RPMI8226 (cell line): Measurements from ENCODE around the gene RUFY4.
"Not testable (repeated sequence)": the region's sequence is repeated elsewhere in the genome, so short reads cannot be mapped to it uniquely, and the experiment has no call there.

Source experiments
- DNase-seq: peaks from one replicate; pipeline ENCODE4 v3.0.0-alpha.2; 2015

Gene RUFY4

DNA sequence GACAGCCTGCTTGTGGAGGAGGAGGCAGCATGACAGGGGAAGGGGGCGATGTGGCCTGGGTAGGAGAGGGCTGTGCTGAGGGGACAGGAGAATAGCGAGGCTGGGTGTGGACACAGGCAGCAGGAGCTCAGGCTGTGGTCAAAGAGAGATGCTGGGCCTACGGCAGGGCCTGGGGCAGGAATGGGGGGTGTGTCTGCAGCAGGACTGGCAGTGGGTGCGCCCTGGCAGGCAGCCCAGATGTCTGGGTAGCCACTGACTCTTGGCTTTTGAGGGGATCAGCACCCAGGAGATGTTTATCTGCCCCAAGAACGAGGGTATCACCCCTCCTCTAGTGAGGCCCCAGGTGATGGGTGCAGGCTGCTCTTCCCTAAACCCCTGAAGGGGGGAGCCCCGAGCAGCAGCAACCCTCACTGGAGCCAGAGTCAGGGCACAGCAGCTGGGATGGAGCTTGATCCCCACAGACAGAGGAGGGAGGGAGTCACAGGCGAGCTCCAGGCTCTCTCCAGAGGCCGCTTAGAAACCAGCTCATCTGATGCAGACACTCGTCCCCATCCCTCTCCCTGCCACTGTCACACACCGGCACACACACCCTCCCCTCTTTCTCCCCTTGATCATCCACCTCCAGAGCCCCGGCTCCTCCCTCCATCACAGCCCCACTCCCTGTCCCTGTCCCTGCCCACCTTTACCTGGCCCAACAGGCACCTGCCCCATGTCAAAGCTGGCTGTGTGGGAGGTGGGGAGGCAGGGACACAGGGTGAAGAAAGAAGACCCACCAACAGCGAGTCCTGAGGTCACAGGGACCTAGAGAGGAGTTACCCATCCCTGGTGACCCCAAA lies 36.5 kb upstream of the RUFY4 start:
- peak; percentile 28 for DNase-seq

GRCh38 chr2:218033208-218033589 lies 35.9 kb upstream of the RUFY4 start:
- DNase-seq, result no peak

- DNase-seq, result no peak
Measured at GRCh38 chr2:218033590-218034496, 35.2 kb upstream of the RUFY4 start.

GRCh38 chr2:218034497-218035213 lies 34.4 kb upstream of the RUFY4 start:
- DNase-seq, result peak; percentile 78

GRCh38 chr2:218035463-218036100 lies 33.5 kb upstream of the RUFY4 start:
- DNase-seq, result no peak

GRCh38 chr2:218036371-218036770 lies 32.7 kb upstream of the RUFY4 start:
- no peak for DNase-seq

DNA sequence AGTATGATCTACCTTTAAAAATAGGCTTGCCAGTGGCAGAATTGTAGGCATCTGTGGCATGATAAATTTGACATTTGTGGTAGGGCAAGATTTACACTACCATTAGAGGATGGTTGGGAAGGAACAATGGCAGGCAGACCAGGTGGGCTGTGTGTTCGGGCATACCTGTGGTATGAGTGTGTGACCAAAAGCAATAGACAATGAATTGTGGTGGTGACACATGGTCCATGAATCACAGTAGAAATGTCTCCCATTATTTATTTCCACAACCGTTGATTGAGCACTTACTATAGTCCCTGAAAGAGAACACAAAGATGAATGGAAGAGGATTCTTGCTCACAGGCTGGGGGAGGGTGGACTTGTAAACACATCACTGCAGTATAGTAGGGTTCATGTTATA lies 29.9 kb upstream of the RUFY4 start:
- peak; percentile 19 for DNase-seq

- DNase-seq, result no peak
Measured at GRCh38 chr2:218040883-218041282, 28.2 kb upstream of the RUFY4 start.

GRCh38 chr2:218041302-218042168 lies 27.5 kb upstream of the RUFY4 start:
- DNase-seq, result no peak

- no peak for DNase-seq
Measured at GRCh38 chr2:218043100-218043499, 26.0 kb upstream of the RUFY4 start.

GRCh38 chr2:218043701-218044109 lies 25.3 kb upstream of the RUFY4 start:
- DNase-seq, result no peak

GRCh38 chr2:218044599-218044998 lies 24.5 kb upstream of the RUFY4 start:
- not testable (repeated sequence) for DNase-seq

- peak; percentile 81 for DNase-seq
Measured at GRCh38 chr2:218046238-218046637, 22.8 kb upstream of the RUFY4 start.

DNA sequence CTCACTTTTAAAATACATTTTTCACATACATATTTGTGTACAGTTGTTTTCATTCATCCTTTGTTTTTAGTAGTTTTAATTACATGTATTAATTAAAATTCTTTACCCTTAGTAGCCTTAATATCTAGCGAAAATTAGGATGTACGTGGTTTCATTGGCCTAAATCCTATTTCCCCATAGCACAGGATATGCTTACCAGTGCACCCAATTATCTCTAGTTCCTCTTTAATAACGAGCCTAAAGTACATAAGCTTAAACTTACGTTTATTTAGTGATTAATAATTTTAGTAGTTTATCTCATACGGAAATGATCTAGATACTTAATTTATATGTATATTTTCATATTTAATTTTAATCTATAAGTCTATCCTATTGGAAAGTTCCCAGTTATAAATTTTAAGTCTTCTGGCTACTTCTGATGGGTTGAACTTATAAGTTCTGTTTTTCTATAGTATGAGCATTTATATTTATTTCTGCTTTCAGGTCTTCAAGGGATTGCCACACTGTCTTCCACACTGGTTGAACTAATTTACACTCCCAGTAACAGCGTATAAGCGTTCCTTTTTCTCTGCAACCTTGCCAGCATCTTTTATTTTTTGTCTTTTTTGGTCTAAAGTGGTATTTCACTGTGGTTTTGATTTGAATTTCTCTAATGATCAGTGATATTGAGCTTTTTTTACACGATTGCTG lies 21.4 kb upstream of the RUFY4 start:
- DNase-seq, result no peak

DNA sequence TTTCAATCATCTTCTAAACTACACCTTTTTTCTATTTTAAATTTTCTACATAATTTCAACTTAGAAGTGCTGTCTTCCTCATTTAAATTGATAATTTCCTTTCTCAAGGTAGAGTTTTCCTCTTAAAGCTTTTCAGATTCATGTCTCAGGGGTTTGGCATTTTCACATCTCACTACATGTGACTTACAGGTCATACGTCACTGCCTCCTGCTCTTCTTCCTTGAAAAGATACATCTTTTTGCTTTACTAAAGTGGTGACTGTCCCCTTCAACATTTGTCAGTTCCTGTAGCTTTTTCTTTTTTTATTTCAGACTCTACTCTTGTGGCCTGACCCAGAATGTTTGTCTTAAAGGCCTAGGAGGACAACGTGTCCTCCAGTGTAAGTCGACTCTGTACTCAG lies 17.1 kb upstream of the RUFY4 start:
- DNase-seq, result no peak

DNA sequence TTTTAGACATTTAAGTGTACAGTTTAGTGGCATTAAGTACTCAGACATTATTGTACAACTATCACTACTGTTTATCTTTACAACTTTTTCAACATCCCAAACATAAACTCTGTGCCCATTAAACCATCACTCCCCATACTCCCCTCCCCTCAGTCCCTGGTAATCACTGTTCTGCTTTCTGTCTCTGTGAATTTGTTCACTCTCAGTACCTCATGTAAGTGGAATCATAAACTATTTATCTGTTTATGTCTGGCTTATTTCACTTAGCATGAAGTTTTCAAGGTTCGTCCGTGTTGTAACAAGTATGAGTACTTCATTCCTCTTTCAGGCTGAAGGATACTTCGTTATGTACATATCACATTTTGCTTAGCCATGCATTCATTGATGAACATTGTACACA lies 9.8 kb upstream of the RUFY4 start:
- DNase-seq, result no peak

DNA sequence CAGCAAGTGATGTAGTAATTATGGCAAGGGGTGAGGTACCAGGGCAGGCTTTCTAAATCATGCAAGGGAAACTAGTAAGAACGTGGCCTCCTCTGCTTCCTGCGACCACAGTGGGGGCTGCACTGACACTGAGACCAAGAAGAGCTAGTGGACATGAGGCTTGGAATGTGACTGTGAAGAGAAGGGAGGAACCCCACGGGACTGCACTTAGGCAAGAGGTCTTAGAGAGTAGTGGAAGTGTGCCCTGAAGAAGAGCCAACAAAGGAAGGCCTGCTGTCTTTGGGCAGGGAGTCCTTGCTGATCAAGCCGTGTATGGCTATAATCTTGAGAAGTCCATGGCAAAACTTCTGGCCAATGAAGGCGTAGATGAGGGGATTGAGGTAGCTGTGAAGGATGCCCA lies 8.9 kb upstream of the RUFY4 start:
- no peak for DNase-seq

DNA sequence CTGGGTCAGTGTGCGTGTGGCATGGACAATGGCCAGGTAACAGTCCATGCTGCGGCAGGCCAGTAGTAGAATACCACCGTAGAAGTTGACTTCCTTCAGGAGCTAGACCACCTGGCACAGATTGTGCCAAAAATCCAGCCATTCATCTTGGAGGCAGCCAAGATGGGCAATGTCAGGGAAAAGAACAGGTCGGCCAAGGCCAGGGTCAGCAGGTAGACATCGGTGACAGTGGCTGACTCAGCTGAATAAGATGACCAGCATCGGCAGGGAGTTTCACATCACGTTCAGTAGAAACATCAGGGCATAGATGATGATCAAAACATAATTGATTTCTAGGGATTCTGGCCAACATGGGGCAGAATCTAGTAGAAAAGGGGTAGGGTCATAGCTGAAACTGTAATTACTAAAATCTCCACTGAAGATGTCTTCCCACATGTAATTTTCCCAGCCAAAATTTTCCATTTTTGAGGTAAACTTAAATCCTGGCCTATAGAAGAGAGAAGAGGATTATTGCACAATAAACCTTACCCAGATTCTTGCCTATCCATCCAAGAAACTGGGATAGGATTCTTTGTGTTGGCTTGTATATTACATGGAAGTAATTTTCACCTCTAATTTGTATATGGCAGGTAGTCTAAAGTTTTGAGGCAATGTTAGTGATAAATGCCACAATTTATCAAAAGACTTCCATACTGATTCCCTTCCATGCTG lies 7.9 kb upstream of the RUFY4 start:
- DNase-seq, result no peak

- DNase-seq, result peak; percentile 77
Measured at GRCh38 chr2:218063486-218063885, 5.6 kb upstream of the RUFY4 start.

- no peak for DNase-seq
Measured at GRCh38 chr2:218063896-218064295, 5.2 kb upstream of the RUFY4 start.
